Inferior parietal cortex (tissue), 1 donor: ENCODE data around the gene TK2.
A peak's percentile ranks its signal among the peaks of the same experiment; 100 is the strongest.

Experiments
- DNase-seq: peaks from one replicate; pipeline ENCODE4 v3.0.0-alpha.2; 2016; ENCODE audit errors: extremely low spot score

The TK2 gene

GRCh38 chr16:66483689-66484452, 66.1 kb downstream of the TK2 start:
- DNase-seq = peak; percentile 71

GRCh38 chr16:66481943-66482390, 68.0 kb downstream of the TK2 start:
- DNase-seq = no peak

- no peak for DNase-seq
Observed at GRCh38 chr16:66481081-66481942, 68.6 kb downstream of the TK2 start.

- DNase-seq = no peak
Observed at GRCh38 chr16:66480265-66481080, 69.4 kb downstream of the TK2 start.

- DNase-seq = no peak
Observed at GRCh38 chr16:66479661-66480264, 70.2 kb downstream of the TK2 start.

GRCh38 chr16:66478733-66479511, 71.0 kb downstream of the TK2 start:
- peak; percentile 58 for DNase-seq

GRCh38 chr16:66477028-66477515, 72.8 kb downstream of the TK2 start:
- no peak for DNase-seq

- no peak for DNase-seq
Observed at GRCh38 chr16:66476328-66477027, 73.4 kb downstream of the TK2 start.

GRCh38 chr16:66475232-66475631, 74.7 kb downstream of the TK2 start:
- no peak for DNase-seq

- DNase-seq = no peak
Observed at GRCh38 chr16:66474750-66475199, 75.1 kb downstream of the TK2 start.

- DNase-seq = no peak
Observed at GRCh38 chr16:66473654-66474519, 76.0 kb downstream of the TK2 start.

GRCh38 chr16:66473051-66473571, 76.8 kb downstream of the TK2 start:
- no peak for DNase-seq

- DNase-seq = no peak
Observed at GRCh38 chr16:66471716-66472393, 78.1 kb downstream of the TK2 start.

GRCh38 chr16:66471264-66471663, 78.7 kb downstream of the TK2 start:
- DNase-seq = no peak

GRCh38 chr16:66470556-66470955, 79.4 kb downstream of the TK2 start:
- DNase-seq = no peak

- DNase-seq = no peak
Observed at GRCh38 chr16:66469947-66470546, 79.9 kb downstream of the TK2 start.

GRCh38 chr16:66469291-66469946, 80.5 kb downstream of the TK2 start:
- no peak for DNase-seq
